Nephron progenitor cell (in vitro differentiated cells): ENCODE data around the gene ANKRD10.

Experiments
- DNase-seq: peaks from one replicate; pipeline ENCODE4 v3.0.0; 2021
- H3K27ac Mint-ChIP-seq: 2 replicates; pipeline ENCODE4 v1.8.0; 2021; ENCODE audit warnings: mild to moderate bottlenecking, moderate library complexity, mixed read lengths
- H3K27me3 Mint-ChIP-seq: 2 replicates; pipeline ENCODE4 v1.8.0; 2021; ENCODE audit warnings: mild to moderate bottlenecking, low read depth, mixed read lengths; ENCODE audit not compliant: poor library complexity
- H3K36me3 Mint-ChIP-seq: 2 replicates; pipeline ENCODE4 v1.8.0; 2021; ENCODE audit warnings: low read depth, mixed read lengths
- H3K4me1 Mint-ChIP-seq: 2 replicates; pipeline ENCODE4 v1.8.0; 2021; ENCODE audit warnings: mixed read lengths
- H3K4me3 Mint-ChIP-seq: 2 replicates; pipeline ENCODE4 v1.8.0; 2021; ENCODE audit warnings: mild to moderate bottlenecking, moderate library complexity, mixed read lengths
- H3K9me3 Mint-ChIP-seq: 2 replicates; pipeline ENCODE4 v1.8.0; 2021; ENCODE audit warnings: mild to moderate bottlenecking, moderate library complexity, mixed read lengths
- TF ChIP-seq, protein P1 (sequence below): fragments of 200-600 bp; sonication (generic); IDR thresholded peaks from 2 replicates; pipeline ENCODE4 v1.5.0; 2021; ENCODE audit warnings: antibody characterized with exemption

ANKRD10 gene

DNA sequence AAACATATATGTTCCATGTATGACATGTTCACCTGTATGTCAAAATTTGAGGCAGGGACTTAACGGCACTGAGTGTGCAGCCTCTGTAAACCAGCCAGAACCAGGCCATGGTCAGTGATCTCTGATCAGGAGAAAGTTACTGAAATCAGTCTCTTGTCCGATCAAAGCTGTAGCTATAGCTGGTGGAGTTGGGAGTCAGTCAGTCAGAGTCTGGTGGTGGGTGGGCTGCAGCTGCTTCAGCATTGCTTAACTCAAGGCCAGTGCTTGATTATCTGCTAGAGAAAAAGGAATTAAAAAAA lies 78.3 kb downstream of the ANKRD10 start:
- Mint-ChIP-seq H3K9me3 (peaks cover 13% of the 10 kb centered on the region), H3K36me3 (peaks cover 3% of the 10 kb centered on the region), H3K27ac (no peak overlapping the region), H3K4me3 (no peak overlapping the region), H3K27me3 (peaks cover 13% of the 10 kb centered on the region), H3K4me1 (peaks cover 29% of the 10 kb centered on the region)
- TF ChIP-seq, protein P1, sequence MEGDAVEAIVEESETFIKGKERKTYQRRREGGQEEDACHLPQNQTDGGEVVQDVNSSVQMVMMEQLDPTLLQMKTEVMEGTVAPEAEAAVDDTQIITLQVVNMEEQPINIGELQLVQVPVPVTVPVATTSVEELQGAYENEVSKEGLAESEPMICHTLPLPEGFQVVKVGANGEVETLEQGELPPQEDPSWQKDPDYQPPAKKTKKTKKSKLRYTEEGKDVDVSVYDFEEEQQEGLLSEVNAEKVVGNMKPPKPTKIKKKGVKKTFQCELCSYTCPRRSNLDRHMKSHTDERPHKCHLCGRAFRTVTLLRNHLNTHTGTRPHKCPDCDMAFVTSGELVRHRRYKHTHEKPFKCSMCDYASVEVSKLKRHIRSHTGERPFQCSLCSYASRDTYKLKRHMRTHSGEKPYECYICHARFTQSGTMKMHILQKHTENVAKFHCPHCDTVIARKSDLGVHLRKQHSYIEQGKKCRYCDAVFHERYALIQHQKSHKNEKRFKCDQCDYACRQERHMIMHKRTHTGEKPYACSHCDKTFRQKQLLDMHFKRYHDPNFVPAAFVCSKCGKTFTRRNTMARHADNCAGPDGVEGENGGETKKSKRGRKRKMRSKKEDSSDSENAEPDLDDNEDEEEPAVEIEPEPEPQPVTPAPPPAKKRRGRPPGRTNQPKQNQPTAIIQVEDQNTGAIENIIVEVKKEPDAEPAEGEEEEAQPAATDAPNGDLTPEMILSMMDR, result no peak
- DNase-seq, result no peak

DNA sequence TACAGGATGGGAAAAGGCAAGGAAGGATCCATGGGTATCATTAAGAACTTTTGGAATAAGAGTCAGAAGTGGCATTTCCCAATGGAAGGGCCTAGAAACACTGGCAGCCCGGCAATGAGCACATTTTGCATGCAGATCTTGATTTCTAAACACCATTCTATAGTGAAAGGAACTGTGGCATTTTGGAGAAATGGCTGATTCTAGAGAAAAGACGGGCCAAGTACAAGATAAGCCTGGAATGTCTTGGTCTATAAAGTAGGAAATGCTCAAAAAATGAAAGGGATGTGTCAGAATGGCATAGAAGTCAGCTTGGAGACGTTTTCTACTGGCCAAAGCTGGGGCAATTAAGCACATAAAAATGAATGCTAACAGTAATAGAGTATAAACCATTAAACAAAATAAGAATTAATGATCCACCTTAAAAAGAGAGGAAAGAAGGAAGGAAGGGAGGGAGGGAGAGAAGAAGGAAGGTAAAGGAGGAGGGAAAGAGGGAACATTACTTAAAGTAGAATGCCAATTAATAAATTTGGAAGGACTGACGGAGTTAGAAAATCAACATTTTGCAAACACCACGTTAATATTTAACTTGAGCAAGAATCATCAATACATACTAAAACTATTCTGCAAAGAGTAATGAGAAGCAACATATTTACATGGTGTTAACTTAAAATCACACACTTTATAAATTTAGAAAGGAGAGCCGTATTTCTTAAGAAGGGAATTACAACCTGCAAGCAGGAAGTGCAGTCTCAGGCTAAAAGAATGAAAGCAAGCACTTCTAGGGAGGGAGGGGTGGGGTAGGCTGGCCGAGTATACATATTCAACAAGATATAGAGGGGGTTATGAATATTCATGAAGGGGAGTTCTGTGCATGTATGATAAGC lies 78.9 kb downstream of the ANKRD10 start:
- H3K27ac Mint-ChIP-seq, result no peak overlapping the region
- DNase-seq, result no peak
- H3K4me1 Mint-ChIP-seq, result peaks cover 32% of the 10 kb centered on the region
- H3K4me3 Mint-ChIP-seq, result no peak overlapping the region
- H3K9me3 Mint-ChIP-seq, result peaks cover 7% of the 10 kb centered on the region
- TF ChIP-seq, protein P1, result no peak
- H3K27me3 Mint-ChIP-seq, result peaks cover 13% of the 10 kb centered on the region
- H3K36me3 Mint-ChIP-seq, result no peaks in the 10 kb centered on the region

DNA sequence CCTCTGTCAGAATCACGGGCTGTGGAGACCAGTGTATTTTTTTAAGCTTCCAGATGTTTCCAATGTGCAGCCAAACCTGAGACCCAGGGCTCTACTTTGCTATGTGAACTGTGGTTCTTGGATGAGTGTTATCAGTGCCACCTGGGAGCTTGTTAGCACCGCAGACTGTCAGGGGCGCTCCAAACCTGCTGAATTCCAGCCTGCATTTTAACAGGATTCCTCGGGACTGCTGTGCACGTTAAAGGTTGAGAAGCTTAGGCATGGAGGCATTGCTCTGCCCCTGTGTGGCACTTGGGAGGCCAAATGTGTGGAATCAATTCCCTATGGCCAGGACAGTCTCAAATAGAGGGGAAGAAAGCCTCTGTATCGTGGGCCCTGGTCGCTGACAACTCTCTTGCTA lies 80.3 kb downstream of the ANKRD10 start:
- Mint-ChIP-seq H3K27me3 (peaks cover 14% of the 10 kb centered on the region), H3K36me3 (no peaks in the 10 kb centered on the region), H3K9me3 (no peaks in the 10 kb centered on the region), H3K4me3 (no peak overlapping the region), H3K4me1 (peaks cover 34% of the 10 kb centered on the region), H3K27ac (no peak overlapping the region)
- DNase-seq, result no peak
- TF ChIP-seq, protein P1, result no peak

DNA sequence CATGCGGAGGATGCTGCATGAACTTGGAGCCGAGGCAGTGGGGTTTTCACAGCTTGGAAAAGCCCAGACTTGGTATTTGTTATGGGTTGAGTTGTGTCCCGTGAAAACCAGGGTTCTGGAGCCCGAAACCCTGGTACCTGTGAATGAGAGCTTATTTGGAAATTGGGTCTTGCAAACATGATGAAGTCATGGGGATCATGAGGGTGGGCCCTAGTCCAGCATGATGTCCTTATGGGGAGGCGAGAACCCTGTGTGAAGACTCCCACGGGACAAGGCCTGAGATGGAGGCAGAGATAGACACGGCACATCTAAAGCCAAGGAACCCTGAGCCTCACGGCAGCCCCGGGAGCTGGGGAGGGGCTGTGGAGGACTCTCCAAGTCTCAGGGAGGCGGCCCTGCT lies 82.3 kb downstream of the ANKRD10 start:
- H3K36me3 Mint-ChIP-seq, result no peaks in the 10 kb centered on the region
- peak overlapping the region; percentile 74 for H3K27ac Mint-ChIP-seq
- H3K4me3 Mint-ChIP-seq, result no peak overlapping the region
- H3K9me3 Mint-ChIP-seq, result no peaks in the 10 kb centered on the region
- DNase-seq, result no peak
- TF ChIP-seq, protein P1, result no peak
- H3K4me1 Mint-ChIP-seq, result peaks cover 26% of the 10 kb centered on the region
- peaks cover 14% of the 10 kb centered on the region for H3K27me3 Mint-ChIP-seq

DNA sequence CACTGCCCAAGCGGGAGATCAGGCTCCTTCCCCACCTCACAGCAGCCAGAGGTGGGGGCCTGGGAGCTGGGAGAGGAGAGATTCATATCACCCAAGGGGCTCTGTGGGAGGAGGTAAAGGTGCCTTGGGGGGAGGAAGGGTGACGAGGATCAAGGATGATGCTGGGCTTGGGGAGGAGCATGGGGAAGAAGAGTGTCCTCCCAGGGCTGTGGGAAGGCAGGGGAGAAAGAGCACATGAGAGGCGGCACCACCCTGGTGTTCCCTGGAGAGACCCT lies 82.7 kb downstream of the ANKRD10 start:
- no peak for DNase-seq
- Mint-ChIP-seq H3K27ac (peak overlapping the region; percentile 59), H3K4me3 (no peak overlapping the region), H3K27me3 (peaks cover 12% of the 10 kb centered on the region), H3K4me1 (peaks cover 22% of the 10 kb centered on the region), H3K36me3 (no peaks in the 10 kb centered on the region), H3K9me3 (no peaks in the 10 kb centered on the region)
- TF ChIP-seq, protein P1, result no peak
